Right atrium auricular region (tissue), 2 donors: ENCODE measurements around the gene OR10V1. TPM values are rescaled to one million over a fixed set of nuclear protein-coding genes. Genes with fewer than 3 reads are reported as not detected.
"Not testable (repeated sequence)": the region's sequence is repeated elsewhere in the genome, so short reads cannot be mapped to it uniquely, and the experiment has no call there.

ENCODE experiments used
- DNase-seq: peaks from one replicate; pipeline ENCODE4 v3.0.0-alpha.2; 2019; ENCODE audit warnings: low spot score
- H3K27ac ChIP-seq, 2 donors: fragments of 200-600 bp; sonication (generic); 1 replicate in 1 of 2; 2 replicates in 1 of 2; pipeline ENCODE4 v1.5.1; 2016 to 2019
- H3K27me3 ChIP-seq, 2 donors: fragments of 200-600 bp; sonication (generic); one replicate each; pipeline versions ENCODE4 v1.5.1 to v1.6.0; 2017 to 2019
- H3K36me3 ChIP-seq: fragments of 200-600 bp; sonication (generic); one replicate; pipeline ENCODE4 v1.5.1; 2016
- H3K4me1 ChIP-seq, 2 donors: fragments of 200-600 bp; sonication (generic); one replicate each; pipeline versions ENCODE4 v1.5.1 to v1.6.0; 2017 to 2019
- H3K4me3 ChIP-seq, 2 donors: fragments of 200-600 bp; sonication (generic); 1 replicate in 1 of 2; 2 replicates in 1 of 2; pipeline ENCODE4 v1.5.1; 2017 to 2019; ENCODE audit warnings: mild to moderate bottlenecking in 1 of 2, moderate library complexity in 1 of 2
- H3K9me3 ChIP-seq, 2 donors: fragments of 200-600 bp; sonication (generic); one replicate each; pipeline ENCODE4 v1.5.1; 2019
- CTCF ChIP-seq, 2 donors: fragments of 200-600 bp; sonication (generic); IDR thresholded peaks; one replicate each; pipeline ENCODE4 v1.5.1; 2019; ENCODE audit warnings: antibody characterized with exemption in 2 of 2
- total RNA-seq, 2 donors: library from RNA; depleted of rRNA; stranded (reverse); fragments of >200 nt; gene quantifications; one replicate each; pipeline ENCODE4 v1.1.0, GENCODE V29; 2016

OR10V1 gene
- total RNA-seq, 2 donors from 2014 or later: not detected

- Histone ChIP-seq H3K27me3 (no peaks in the 10 kb centered on the region), H3K4me1 (no peaks in the 10 kb centered on the region), H3K36me3 (no peaks in the 10 kb centered on the region), H3K27ac (no peak overlapping the region), H3K9me3 (peaks cover 0 to 16% of the 10 kb centered on the region in 2 donors), H3K4me3 (no peak overlapping the region)
- TF ChIP-seq CTCF (IDR thresholded peaks at IDR 0.05): no peak
- DNase-seq: no peak
Observed at GRCh38 chr11:59692915-59693314, 20.7 kb downstream of the OR10V1 start.

DNA sequence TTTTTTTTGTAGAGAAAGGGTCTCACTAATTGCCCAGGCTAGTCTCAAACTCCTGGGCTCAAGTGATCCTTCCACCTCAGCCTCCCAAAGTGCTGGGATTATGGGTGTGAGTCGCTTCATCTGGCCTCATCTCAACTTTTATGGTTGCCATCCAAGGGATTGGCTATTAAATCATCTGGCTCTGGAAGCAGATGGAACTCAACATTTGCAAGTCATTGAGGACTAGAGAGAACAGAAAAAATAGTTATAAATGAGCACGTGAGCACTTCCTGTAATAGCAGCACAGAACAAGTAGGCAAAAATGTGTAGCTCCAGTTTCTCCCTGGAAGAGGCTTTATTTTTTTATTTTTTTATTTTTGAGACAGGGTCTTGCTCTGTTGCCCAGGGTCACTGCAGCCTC lies 22.5 kb downstream of the OR10V1 start:
- Histone ChIP-seq H3K36me3 (no peaks in the 10 kb centered on the region), H3K9me3 (peaks cover 0 to 16% of the 10 kb centered on the region in 2 donors), H3K4me3 (no peak overlapping the region), H3K4me1 (no peaks in the 10 kb centered on the region), H3K27ac (no peak overlapping the region), H3K27me3 (no peaks in the 10 kb centered on the region)
- TF ChIP-seq CTCF (IDR thresholded peaks at IDR 0.05): no peak
- DNase-seq: no peak

GRCh38 chr11:59689015-59689414 lies 24.6 kb downstream of the OR10V1 start:
- no peak for DNase-seq
- no peaks in the 10 kb centered on the region for H3K36me3 ChIP-seq
- H3K9me3 ChIP-seq: peaks cover 0 to 16% of the 10 kb centered on the region in 2 donors
- H3K27ac ChIP-seq: no peak overlapping the region
- no peak overlapping the region for H3K4me3 ChIP-seq
- H3K27me3 ChIP-seq: no peaks in the 10 kb centered on the region
- TF ChIP-seq CTCF (IDR thresholded peaks at IDR 0.05): no peak
- H3K4me1 ChIP-seq: no peaks in the 10 kb centered on the region

GRCh38 chr11:59681260-59681725 lies 32.4 kb downstream of the OR10V1 start:
- not testable (repeated sequence) for DNase-seq, H3K27me3 ChIP-seq, H3K4me1 ChIP-seq, H3K9me3 ChIP-seq, H3K27ac ChIP-seq, H3K4me3 ChIP-seq, H3K36me3 ChIP-seq

DNA sequence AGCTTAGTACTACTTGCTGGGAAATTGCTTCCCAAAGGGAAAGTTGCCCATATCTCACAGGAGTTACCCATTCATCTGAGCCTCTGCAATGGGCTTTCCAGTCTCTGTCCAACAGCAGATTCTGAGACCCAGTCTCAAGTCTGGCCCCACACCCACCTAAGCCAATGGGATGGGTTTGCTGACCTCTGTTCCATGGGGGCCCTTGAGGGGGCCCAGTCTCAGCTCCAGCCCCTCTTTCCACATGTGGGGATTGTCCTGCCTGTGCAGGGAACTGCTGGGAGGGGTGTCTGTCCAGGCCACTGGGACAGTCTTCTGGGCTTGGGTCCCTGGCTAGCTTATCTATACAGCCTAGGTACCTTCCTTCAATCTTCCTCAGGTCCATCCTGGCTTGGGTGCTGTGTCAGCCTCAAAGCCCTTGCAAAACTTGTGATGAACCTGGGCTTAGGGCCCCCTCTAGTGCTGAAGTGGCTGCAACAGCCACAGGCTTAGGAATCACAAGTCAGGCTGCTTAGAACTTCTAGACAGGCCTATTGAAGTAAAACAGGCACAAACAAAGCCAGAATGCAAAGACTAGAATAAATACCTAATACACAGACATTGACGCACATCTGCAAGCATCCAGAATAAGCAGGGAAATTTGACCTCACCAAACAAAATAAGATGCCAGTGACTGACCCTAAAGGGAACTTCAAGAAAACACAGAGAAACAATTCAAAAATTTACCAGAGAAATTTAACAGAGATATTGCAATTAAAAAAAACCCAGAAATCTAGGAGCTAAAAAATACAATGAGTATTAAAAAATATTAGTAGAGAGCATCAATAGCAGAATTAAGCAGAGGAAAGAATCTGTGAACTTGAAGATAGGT lies 33.1 kb downstream of the OR10V1 start:
- Histone ChIP-seq H3K27me3 (no peaks in the 10 kb centered on the region), H3K4me1 (no peaks in the 10 kb centered on the region), H3K36me3 (no peaks in the 10 kb centered on the region), H3K27ac (no peak overlapping the region), H3K4me3 (no peak overlapping the region), H3K9me3 (no peaks in the 10 kb centered on the region)
- TF ChIP-seq CTCF (IDR thresholded peaks at IDR 0.05): peak; percentile 26 to 65
- DNase-seq: no peak

- Histone ChIP-seq H3K4me1 (no peaks in the 10 kb centered on the region), H3K9me3 (no peaks in the 10 kb centered on the region), H3K27ac (no peak overlapping the region), H3K4me3 (no peak overlapping the region), H3K36me3 (no peaks in the 10 kb centered on the region), H3K27me3 (no peaks in the 10 kb centered on the region)
- no peak for DNase-seq
- TF ChIP-seq CTCF (IDR thresholded peaks at IDR 0.05): no peak
Observed at GRCh38 chr11:59679347-59679746, 34.3 kb downstream of the OR10V1 start.
